GM11168 (cell line): Measurements from ENCODE around the gene PDHB.
"Not testable (repeated sequence)": the region's sequence is repeated elsewhere in the genome, so short reads cannot be mapped to it uniquely, and the experiment has no call there.

Source experiments
- in situ Hi-C: fragments of 300-500 bp; cut with MboI; formaldehyde crosslinking; loops from one replicate; pipeline ENCODE4 v1.12.0; 2022; ENCODE audit warnings: low sequenced_read_pairs; ENCODE audit not compliant: unreplicated experiment

The PDHB gene

DNA sequence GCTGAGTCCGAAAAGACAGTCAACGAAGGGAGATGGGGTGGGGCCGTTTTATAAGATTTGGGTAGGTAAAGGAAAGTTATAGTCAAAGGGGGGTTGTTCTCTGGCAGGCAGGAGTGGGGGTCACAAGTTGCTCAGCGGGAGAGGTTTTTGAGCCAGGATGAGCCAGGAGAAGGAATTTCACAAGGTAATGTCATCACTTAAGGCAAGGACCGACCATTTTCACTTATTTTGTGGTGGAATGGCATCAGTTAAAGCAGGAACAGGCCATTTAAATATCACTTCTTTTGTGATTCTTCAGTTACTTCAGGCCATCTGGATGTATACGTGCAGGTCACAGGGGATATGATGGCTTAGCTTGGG, 7.3 kb upstream of the PDHB start:
- in situ Hi-C loops: not testable (repeated sequence)

DNA sequence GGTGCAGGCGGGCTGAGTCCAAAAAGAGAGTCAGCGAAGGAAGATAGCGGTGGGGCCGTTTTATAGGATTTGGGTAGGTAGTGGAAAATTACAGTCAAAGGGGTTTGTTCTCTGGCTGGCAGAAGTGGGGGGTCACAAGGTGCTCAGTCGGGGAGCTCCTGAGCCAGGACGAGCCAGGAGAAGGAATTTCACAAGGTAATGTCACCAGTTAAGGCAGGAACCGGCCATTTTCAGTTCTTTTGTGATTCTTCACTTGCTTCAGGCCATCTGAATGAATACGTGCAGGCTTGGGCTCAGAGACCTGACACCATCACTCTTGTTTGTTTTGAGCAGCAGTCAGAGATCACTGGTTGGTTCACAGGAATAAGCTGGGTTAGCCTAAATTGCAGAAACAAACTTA, 3.6 kb upstream of the PDHB start:
- in situ Hi-C loops: not testable (repeated sequence)

- in situ Hi-C loops: no loop called here
These were observed 1.4 kb upstream of the PDHB start for GRCh38 chr3:58434990-58435389.

DNA sequence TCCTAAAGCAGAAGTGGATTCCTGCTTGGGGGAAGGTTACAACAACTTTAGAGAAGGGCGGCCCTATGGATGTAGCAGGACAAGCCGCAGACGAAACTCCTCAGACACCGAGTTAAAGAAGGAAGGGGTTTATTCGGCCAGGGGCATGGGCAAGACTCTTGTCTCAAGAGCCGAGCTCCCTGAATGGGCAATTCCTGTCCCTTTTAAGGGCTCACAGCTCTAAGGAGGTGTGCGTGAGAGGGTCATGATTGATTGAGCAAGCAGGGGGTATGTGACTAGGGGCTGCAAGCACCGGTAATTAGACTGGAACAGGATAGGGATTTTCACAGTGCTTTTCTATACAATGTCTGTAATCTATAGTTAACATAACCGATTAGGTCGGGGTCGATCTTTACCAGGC, 879 bp upstream of the PDHB start:
- in situ Hi-C loops: no loop called here

DNA sequence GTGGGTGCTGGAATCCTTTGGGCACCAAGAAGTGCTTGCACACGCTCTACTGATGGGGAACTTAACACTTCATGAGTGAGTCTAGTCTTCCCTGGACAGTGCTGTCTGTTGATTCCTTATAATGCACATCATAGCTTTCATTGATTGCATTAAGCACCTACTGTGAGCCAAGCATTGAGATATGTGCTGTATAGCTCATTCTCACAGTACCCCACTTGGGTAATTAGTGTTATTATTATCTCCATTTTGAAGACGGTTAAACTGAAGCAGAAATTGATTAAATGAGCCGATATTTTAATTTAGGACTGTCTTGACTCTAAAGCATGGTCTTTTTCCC, 504 bp upstream of the PDHB start:
- in situ Hi-C loops: no loop called here

- in situ Hi-C loops: no loop called here
These were observed 727 bp downstream of the PDHB start for GRCh38 chr3:58432905-58433304.

GRCh38 chr3:58429657-58430056, 4.0 kb downstream of the PDHB start:
- in situ Hi-C loops: no loop called here

GRCh38 chr3:58427661-58428361, 5.8 kb downstream of the PDHB start:
- in situ Hi-C loops: no loop called here

DNA sequence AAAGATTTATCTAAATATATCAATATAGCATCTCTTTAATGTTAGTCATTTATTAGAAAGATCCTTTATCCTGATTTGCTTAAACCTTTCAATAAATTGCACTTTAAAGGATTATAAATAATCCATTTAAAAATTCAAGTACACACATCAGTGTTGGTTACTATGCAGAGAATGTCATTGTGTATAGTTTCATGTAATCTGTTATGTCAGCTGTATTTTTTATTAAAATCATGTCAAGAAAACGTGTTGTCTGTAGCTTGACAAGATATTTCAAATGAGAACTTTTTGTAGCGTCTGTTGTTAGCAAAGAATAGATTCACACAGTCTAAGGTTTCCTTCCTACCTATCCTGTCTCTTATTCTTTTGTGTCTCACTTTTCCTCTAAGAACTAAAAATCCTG, 7.8 kb downstream of the PDHB start:
- in situ Hi-C loops: no loop called here

DNA sequence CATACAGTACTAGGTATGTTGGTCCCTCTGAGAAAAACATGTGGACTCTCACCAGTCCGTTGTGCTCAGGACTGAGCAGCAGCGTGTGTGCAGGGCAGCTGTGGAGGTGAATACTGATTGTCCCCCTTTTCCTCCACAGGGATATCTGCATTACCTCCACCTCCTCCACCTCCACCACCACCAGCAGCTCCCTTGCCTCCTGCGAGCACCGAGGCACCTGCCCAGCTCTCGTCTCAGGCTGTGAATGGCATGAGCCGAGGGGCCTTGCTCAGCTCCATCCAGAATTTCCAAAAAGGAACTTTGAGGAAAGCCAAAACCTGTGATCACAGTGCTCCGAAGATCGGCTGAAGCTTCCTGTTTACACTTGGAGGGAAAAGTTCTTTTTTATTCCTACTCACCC, 9.0 kb downstream of the PDHB start:
- in situ Hi-C loops: no loop called here

GRCh38 chr3:58422756-58423325, 10.8 kb downstream of the PDHB start:
- in situ Hi-C loops: no loop called here

- in situ Hi-C loops: no loop called here
These were observed 12.6 kb downstream of the PDHB start for GRCh38 chr3:58421004-58421403.

GRCh38 chr3:58419780-58420507, 13.7 kb downstream of the PDHB start:
- in situ Hi-C loops: loop anchor here (10.0 kb wide), 1 partner anchor 95 kb away; no protein-coding TSS in a partner anchor

DNA sequence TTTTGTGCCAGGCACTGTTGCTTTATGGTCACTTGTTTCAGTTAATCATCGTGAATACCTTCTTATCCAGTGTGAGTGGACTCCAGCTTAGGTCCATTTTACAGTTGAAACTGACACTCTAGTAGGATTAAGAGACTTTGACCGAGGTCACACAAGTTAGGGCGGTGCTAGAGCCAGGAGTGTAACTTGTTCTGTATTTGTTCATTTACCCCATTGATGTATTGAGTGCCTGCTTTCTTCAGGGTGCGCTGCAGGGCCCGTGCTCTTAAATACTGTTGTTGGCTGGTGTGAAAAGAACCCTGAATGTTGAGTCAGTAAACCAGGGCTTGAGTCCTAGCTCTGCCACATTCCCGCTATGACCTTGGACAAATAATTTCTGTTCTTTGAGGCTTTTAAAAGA, 15.4 kb downstream of the PDHB start:
- in situ Hi-C loops: loop anchor here (10.0 kb wide), 1 partner anchor 93 kb away; no protein-coding TSS in a partner anchor

DNA sequence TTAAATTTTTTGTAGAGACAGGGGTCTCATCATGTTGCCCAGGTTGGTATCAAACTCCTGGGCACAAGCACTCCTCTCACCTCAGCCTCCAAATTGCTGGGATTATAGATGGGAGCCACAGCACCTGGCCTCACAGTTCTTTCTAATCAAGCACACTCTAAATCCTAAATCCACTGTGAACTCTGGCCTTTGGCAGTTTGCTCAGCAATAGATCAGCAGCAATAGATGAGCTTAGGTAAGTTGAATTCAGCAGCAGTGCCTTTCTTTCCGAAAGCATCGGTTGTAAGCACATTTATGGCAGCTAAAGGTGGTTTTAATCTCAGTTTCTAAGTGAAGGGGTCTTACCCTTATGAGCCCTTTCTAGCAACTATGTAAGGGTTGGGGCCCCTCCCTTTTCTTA, 16.6 kb downstream of the PDHB start:
- in situ Hi-C loops: loop anchor here (10.0 kb wide), 1 partner anchor 92 kb away; no protein-coding TSS in a partner anchor

DNA sequence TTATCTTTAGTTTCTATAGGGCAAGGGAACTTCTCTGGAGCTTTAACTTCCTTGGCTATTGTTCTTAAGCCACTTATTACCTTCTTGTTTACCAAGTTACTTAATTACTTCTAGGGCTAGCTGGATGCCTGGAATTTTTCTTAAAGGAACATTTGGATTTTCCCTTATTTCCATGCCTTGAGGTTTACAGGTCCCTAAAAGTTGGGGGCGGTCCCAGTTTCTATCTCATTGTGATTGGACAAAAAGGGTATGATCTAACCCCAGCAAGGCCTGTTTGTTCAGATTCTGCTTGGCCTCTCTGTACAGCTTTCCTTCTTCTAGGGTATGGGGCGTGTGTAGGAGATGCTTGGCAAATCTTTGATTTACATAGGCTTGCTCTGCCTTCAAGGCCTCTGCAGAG, 17.4 kb downstream of the PDHB start:
- in situ Hi-C loops: loop anchor here (10.0 kb wide), 1 partner anchor 91 kb away; no protein-coding TSS in a partner anchor

DNA sequence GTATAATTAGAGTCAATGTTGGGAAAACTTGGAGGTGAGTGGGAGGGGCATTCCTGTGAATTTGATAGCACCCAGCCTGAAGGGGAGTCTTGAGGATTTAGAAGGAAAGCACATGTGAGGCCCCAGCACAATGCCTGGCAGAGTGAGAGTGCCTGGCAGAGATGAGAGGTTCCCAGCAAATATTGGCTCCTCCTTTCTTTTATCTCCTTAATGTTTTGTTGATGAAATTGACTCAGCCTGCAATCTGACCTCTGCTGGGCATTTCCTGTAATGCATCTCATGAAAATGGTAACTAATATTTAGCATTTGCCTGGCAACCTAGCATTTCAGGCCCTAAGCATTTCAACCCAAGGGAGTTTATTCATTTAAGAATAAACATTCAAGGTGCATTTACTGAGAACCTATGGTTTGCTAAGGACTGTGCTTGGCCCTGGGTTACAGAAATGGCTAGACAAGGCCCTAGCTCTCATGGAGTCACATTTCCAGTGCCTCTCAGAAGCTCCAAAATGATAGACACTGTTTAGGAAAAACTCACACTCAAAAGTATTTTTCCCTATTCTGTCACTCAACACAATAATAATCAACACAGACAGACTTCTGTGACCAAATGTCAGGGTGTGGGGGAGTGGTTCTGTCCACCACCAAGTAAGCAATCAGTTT, 19.0 kb downstream of the PDHB start:
- in situ Hi-C loops: loop anchor here (10.0 kb wide), 1 partner anchor 90 kb away; no protein-coding TSS in a partner anchor

DNA sequence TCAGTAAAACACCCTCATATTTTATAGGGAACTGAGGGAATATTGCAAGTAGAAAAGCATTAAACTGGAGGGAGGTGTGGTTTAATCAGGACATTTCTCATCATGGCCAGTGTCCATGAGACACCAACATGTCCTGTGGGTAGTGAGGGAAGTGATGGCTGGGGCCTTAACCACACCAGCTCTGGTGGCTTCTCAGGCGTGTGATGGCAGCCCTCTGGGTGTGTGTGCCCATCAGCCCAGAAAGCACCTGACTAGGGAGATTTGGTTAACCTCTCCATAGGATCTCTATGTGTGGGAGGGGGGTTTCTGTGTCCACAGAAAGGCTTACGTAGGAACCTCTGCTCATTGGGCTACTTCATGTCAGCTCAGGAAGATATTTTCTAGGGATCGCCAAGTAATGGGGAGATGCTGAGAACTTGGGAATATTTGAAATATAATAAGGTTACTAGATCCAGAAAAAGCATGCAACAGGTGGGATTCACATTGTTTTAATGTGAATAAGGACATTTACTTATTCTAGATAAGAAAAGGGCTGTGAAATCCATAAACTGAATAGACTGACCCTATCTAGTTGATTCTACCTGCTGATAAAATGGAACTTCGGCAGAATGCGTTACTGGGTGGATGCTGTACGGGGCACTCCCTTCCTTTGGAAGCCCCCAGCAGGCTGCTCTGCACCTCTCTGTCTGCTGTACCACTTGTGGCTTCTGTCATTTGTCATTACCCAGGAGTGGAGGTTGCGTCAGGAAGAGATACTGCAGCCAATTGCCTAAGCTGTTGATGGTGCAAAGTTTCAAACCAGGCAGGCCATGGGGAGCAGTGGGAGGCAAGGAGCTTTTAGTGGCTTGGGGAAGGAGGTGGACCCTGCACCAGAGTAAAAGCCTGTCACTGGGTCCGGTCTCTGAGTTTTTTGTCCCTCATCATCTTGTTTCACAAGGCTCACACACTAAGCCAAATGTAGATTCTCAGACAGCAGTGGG, 21.5 kb downstream of the PDHB start:
- in situ Hi-C loops: loop anchor here (10.0 kb wide), 1 partner anchor 87 kb away; no protein-coding TSS in a partner anchor

- in situ Hi-C loops: loop anchor here (10.0 kb wide), 1 partner anchor 86 kb away; no protein-coding TSS in a partner anchor
These were observed 22.6 kb downstream of the PDHB start for GRCh38 chr3:58411036-58411435.

GRCh38 chr3:58409663-58410062, 24.0 kb downstream of the PDHB start:
- in situ Hi-C loops: loop anchor here (10.0 kb wide), 1 partner anchor 85 kb away; no protein-coding TSS in a partner anchor
